ENCODE measurements around the gene C18orf63.

The C18orf63 gene

DNA sequence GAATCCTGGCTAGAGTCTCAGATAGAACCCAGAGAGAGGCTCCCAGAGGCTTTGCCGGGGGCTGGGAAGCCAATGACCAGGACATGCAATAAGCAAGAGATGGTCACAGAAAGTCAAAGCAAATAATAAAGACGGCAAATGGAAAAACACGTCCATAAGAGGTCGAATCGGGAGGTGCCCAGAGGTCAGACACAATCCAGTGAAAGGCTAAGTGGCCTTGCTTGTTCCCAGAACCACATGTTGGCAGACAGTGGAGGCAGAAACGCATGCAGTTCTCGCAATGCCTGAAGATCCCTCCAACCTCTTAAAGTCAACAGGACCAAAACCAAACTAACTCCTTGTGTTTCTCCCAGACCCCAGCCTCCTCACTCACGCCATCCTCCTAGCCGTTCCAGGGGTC lies 26.9 kb upstream of the C18orf63 start:
- H3K36me3 ChIP-seq, result no peaks in the 10 kb centered on the region
- no peak for DNase-seq
- peaks cover 0 to 44% (median 29%) of the 10 kb centered on the region in 4 donors for H3K4me1 ChIP-seq
- H3K27ac ChIP-seq, result peak overlapping the region in 1 of 2 donors; percentile 41
- no peak overlapping the region for H3K4me3 ChIP-seq
- TF ChIP-seq, protein P1, sequence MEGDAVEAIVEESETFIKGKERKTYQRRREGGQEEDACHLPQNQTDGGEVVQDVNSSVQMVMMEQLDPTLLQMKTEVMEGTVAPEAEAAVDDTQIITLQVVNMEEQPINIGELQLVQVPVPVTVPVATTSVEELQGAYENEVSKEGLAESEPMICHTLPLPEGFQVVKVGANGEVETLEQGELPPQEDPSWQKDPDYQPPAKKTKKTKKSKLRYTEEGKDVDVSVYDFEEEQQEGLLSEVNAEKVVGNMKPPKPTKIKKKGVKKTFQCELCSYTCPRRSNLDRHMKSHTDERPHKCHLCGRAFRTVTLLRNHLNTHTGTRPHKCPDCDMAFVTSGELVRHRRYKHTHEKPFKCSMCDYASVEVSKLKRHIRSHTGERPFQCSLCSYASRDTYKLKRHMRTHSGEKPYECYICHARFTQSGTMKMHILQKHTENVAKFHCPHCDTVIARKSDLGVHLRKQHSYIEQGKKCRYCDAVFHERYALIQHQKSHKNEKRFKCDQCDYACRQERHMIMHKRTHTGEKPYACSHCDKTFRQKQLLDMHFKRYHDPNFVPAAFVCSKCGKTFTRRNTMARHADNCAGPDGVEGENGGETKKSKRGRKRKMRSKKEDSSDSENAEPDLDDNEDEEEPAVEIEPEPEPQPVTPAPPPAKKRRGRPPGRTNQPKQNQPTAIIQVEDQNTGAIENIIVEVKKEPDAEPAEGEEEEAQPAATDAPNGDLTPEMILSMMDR (IDR thresholded peaks at IDR 0.05), result no peak
- intact Hi-C loops (cut with DNase I; ENCODE audit: low total_unique reads), result no loop called here
- no peaks in the 10 kb centered on the region for H3K27me3 ChIP-seq
- no peaks in the 10 kb centered on the region for H3K9me3 ChIP-seq

DNA sequence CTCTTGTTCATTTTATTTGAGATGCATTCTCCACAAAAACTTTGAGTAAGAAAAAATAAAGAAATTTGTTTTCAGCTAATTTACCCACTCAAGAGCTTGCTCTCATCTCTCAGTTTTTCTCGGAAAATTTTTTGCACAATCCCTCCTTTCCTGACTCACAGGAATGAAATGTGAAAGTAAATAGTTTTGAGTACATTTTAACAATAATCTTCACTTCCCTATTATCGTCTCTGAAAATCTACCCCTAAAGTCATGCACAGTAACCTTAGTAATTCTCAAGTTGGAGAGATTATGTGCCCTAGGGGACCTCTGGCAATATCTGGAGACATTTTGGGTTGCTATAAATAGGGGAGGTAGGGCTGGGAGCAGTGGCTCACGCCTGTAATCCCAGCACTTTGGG lies 26.5 kb upstream of the C18orf63 start:
- DNase-seq, result no peak
- TF ChIP-seq, protein P1 (IDR thresholded peaks at IDR 0.05), result no peak
- Histone ChIP-seq H3K4me3 (no peak overlapping the region), H3K4me1 (peaks cover 0 to 44% (median 27%) of the 10 kb centered on the region in 4 donors), H3K27me3 (no peaks in the 10 kb centered on the region), H3K36me3 (no peaks in the 10 kb centered on the region), H3K27ac (peak overlapping the region in 1 of 2 donors; percentile 32), H3K9me3 (no peaks in the 10 kb centered on the region)
- intact Hi-C loops (cut with DNase I; ENCODE audit: low total_unique reads), result no loop called here

DNA sequence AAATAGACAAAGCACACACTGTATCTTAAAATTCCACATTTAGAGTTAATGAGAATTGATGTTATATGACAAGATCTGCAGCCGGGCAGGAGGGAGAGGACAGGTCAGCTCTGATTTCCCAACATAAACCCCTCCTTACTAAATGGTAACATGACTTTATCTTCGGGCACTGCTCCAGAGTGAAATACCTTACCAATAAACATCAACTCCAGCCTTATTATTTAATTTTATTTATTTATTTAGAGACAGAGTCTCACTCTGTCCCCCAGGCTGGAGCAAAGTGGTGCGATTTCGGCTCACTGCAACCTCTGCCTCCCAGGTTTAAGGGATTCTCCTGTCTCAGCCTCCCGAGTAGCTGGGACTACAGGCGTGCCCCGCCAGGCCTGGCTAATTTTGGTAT lies 25.6 kb upstream of the C18orf63 start:
- H3K4me1 ChIP-seq, result peaks cover 0 to 38% (median 24%) of the 10 kb centered on the region in 4 donors
- H3K9me3 ChIP-seq, result no peaks in the 10 kb centered on the region
- DNase-seq, result no peak
- H3K36me3 ChIP-seq, result no peaks in the 10 kb centered on the region
- peak overlapping the region in 1 of 2 donors; percentile 91 for H3K4me3 ChIP-seq
- peak overlapping the region in 1 of 2 donors; percentile 11 for H3K27ac ChIP-seq
- intact Hi-C loops (cut with DNase I; ENCODE audit: low total_unique reads), result loop anchor here (5.0 kb wide), 3 partner anchors 143 to 307 kb away; partner anchors contain the start of genes CNDP2, FBXO15, TIMM21 and ZNF407
- TF ChIP-seq, protein P1 (IDR thresholded peaks at IDR 0.05), result no peak
- H3K27me3 ChIP-seq, result no peaks in the 10 kb centered on the region

DNA sequence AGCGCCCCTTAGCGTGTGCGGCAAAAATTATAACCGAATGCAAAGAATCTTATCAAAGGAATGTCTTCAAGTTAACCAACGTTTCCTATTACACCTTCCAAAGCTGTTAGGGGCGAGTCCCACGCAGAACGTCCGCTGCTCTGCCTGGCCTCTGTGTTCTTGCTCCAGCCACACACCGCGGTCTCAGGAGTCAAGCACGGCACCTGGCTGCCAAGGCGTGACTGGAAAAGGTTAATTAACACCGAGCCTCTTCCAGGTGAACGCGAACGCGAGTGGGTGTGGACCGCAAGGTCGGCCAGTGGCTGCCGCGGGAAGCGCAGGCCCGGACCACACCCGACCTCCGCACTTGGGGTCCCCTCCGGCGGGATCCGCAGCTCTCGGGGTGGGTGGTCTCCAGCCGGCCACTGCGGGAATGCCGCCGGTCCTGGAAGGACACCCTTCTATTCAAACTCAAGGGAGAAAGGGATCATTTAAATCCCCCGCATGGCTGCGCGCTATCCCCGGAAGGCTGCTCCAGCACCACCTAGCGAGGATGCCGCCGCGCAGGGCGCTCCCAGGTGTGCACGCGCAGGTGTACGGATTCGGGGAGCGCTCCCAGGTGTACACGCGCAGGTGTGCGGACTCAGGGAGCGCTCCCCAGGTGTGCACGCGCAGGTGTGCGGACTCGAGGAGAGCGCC lies 24.7 kb upstream of the C18orf63 start:
- TF ChIP-seq, protein P1 (IDR thresholded peaks at IDR 0.05), result no peak
- no peaks in the 10 kb centered on the region for H3K27me3 ChIP-seq
- peak overlapping the region; percentile 74 to 91 for H3K4me3 ChIP-seq
- H3K9me3 ChIP-seq, result no peaks in the 10 kb centered on the region
- H3K4me1 ChIP-seq, result peaks cover 0 to 34% (median 22%) of the 10 kb centered on the region in 4 donors
- H3K27ac ChIP-seq, result peak overlapping the region; percentile 66 to 79
- H3K36me3 ChIP-seq, result no peaks in the 10 kb centered on the region
- DNase-seq, result no peak
- intact Hi-C loops (cut with DNase I; ENCODE audit: low total_unique reads), result loop anchor here (5.0 kb wide), 3 partner anchors 144 to 306 kb away; partner anchors contain the start of genes CNDP2, FBXO15, TIMM21 and ZNF407

DNA sequence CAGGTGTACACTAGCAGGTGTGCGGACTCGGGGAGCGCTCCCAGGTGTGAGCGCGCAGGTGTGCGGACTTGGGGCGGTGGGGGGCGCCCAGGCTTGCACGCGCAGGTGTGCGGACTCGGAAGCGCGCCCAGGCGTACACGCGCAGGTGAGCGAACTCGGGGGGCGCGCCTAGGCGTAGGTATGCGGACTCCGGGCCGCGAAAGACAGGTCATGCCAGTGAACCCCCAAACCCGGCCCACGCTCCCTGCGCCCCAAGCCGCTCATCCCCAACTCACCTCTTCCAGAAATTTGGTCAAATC lies 24.2 kb upstream of the C18orf63 start:
- H3K9me3 ChIP-seq, result no peaks in the 10 kb centered on the region
- H3K27me3 ChIP-seq, result no peaks in the 10 kb centered on the region
- H3K36me3 ChIP-seq, result no peaks in the 10 kb centered on the region
- no peak for DNase-seq
- TF ChIP-seq, protein P1 (IDR thresholded peaks at IDR 0.05), result no peak
- peaks cover 0 to 34% (median 22%) of the 10 kb centered on the region in 4 donors for H3K4me1 ChIP-seq
- peak overlapping the region; percentile 74 to 91 for H3K4me3 ChIP-seq
- H3K27ac ChIP-seq, result peak overlapping the region; percentile 66 to 79
- intact Hi-C loops (cut with DNase I; ENCODE audit: low total_unique reads), result loop anchor here (5.0 kb wide), 3 partner anchors 144 to 306 kb away; partner anchors contain the start of genes CNDP2, FBXO15, TIMM21 and ZNF407
